CD4-positive, alpha-beta memory T cell (primary cell): ENCODE results near the gene TCF23. TPM values are rescaled to one million over a fixed set of nuclear protein-coding genes. Genes with fewer than 3 reads are reported as not detected.

Experiments
- CTCF ChIA-PET: fragments of 350-600 bp; sonication (Branson Sonifier 250); formaldehyde crosslinking; loops from one replicate; lab custom pipeline; 2021; ENCODE audit warnings: inconsistent platforms; ENCODE audit not compliant: partially characterized antibody; lab: Charles Lee
- POLR2A ChIA-PET: fragments of 350-600 bp; sonication (Branson Sonifier 250); formaldehyde crosslinking; loops from one replicate; lab custom pipeline; 2021; ENCODE audit not compliant: partially characterized antibody; lab: Charles Lee
- DNase-seq, 5 donors: peaks; one replicate each; pipeline versions ENCODE4 v3.0.0 to v3.0.0-alpha.2; 2020 to 2022; ENCODE audit warnings: mixed read lengths in 1 of 5
- H3K27ac ChIP-seq: one replicate; pipeline ENCODE4 v1.7.0; 2013; ENCODE audit warnings: low read depth, low read length
- H3K27me3 ChIP-seq: 2 replicates; pipeline ENCODE4 v1.7.0; 2013; ENCODE audit warnings: mild to moderate bottlenecking, low read length, moderate library complexity; ENCODE audit not compliant: insufficient read depth
- H3K36me3 ChIP-seq: 2 replicates; pipeline ENCODE4 v1.7.0; 2013; ENCODE audit warnings: mild to moderate bottlenecking, low read length, moderate library complexity; ENCODE audit not compliant: insufficient read depth
- H3K4me1 ChIP-seq: 2 replicates; pipeline ENCODE4 v1.7.0; 2013; ENCODE audit warnings: mild to moderate bottlenecking, low read length, moderate library complexity; ENCODE audit not compliant: insufficient read depth
- H3K4me3 ChIP-seq, 2 donors: one replicate each; pipeline ENCODE4 v1.7.0; 2013; ENCODE audit warnings: low read length in 2 of 2, mild to moderate bottlenecking in 1 of 2
- H3K9me3 ChIP-seq, 2 donors: one replicate each; pipeline ENCODE4 v1.7.0; 2013; ENCODE audit warnings: low read length in 2 of 2, control low read depth in 1 of 2; ENCODE audit not compliant: control insufficient read depth in 1 of 2
- H3K27ac Mint-ChIP-seq, 7 donors: one replicate each; pipeline ENCODE4 v1.8.0; 2020 to 2021; ENCODE audit warnings: mixed read lengths in 7 of 7, mild to moderate bottlenecking in 6 of 7, inconsistent platforms in 3 of 7, moderate library complexity in 3 of 7
- H3K27me3 Mint-ChIP-seq, 2 donors: one replicate each; pipeline ENCODE4 v1.8.0; 2020 to 2021; ENCODE audit warnings: mixed read lengths in 2 of 2
- H3K36me3 Mint-ChIP-seq, 2 donors: one replicate each; pipeline ENCODE4 v1.8.0; 2020 to 2021; ENCODE audit warnings: mixed read lengths in 2 of 2, inconsistent platforms in 1 of 2, mild to moderate bottlenecking in 1 of 2
- H3K4me1 Mint-ChIP-seq, 4 donors: one replicate each; pipeline ENCODE4 v1.8.0; 2020 to 2021; ENCODE audit warnings: mixed read lengths in 4 of 4, mild to moderate bottlenecking in 1 of 4
- H3K4me3 Mint-ChIP-seq, 8 donors: one replicate each; pipeline ENCODE4 v1.8.0; 2020 to 2021; ENCODE audit warnings: mixed read lengths in 8 of 8, mild to moderate bottlenecking in 7 of 8, moderate library complexity in 6 of 8, inconsistent platforms in 3 of 8
- H3K9me3 Mint-ChIP-seq, 8 donors: one replicate each; pipeline ENCODE4 v1.8.0; 2020 to 2021; ENCODE audit warnings: mixed read lengths in 8 of 8, mild to moderate bottlenecking in 5 of 8, inconsistent platforms in 3 of 8, moderate library complexity in 1 of 8
- intact Hi-C: fragments of 100-400 bp; cut with micrococcal nuclease; formaldehyde crosslinking; loops from one replicate; pipeline ENCODE4 v1.15.1; 2023
- polyA plus RNA-seq, 2 donors: library from polyadenylated mRNA; unstranded; fragments of 300-500 nt; fragmentation: Illumina TruSeq; gene quantifications; one replicate each; pipeline ENCODE4 v1.2.3, GENCODE V29; 2021
- total RNA-seq, 2 experiments: library from RNA; stranded (reverse); gene quantifications; one replicate each; pipeline ENCODE4 v1.2.3, GENCODE V29; 2021

TCF23 gene
- total and polyA plus RNA-seq, 4 experiments from 2014 or later: not detected

DNA sequence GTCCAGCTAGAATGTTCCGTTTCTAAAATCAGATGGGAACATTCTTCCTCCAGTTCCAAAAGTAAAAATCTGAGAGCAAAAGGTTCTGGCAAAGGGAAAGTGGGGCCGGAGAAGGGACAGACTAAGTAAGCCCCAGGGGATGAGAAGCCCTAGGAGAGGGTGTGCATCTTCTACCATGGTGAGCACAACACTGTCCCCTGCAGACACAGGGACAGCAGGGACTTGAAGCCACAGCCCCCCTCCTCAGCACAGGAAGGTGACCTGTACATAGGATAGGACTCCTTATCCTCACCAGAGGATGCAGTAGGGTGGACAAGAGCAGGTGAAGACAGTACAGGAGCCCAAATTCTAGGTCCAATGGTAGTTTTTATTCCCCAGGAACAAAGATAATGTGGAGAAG, 50.4 kb downstream of the TCF23 start:
- H3K9me3 Mint-ChIP-seq: no peaks in the 10 kb centered on the region
- Histone ChIP-seq H3K4me3 (no peak overlapping the region), H3K27me3 (no peaks in the 10 kb centered on the region), H3K9me3 (no peaks in the 10 kb centered on the region), H3K4me1 (no peaks in the 10 kb centered on the region), H3K36me3 (peaks cover 24% of the 10 kb centered on the region), H3K27ac (no peak overlapping the region)
- CTCF ChIA-PET: no interaction called here
- peaks cover 0 to 3% of the 10 kb centered on the region in 2 donors for H3K27me3 Mint-ChIP-seq
- no peak overlapping the region for H3K4me3 Mint-ChIP-seq
- no peak for DNase-seq
- H3K4me1 Mint-ChIP-seq: peaks cover 0 to under 1% (median 0%) of the 10 kb centered on the region in 4 donors
- H3K36me3 Mint-ChIP-seq: peaks cover 30 to 45% of the 10 kb centered on the region in 2 donors
- intact Hi-C loops: no loop called here
- H3K27ac Mint-ChIP-seq: peak overlapping the region in 1 of 7 donors; percentile 36
- POLR2A ChIA-PET: no interaction called here

DNA sequence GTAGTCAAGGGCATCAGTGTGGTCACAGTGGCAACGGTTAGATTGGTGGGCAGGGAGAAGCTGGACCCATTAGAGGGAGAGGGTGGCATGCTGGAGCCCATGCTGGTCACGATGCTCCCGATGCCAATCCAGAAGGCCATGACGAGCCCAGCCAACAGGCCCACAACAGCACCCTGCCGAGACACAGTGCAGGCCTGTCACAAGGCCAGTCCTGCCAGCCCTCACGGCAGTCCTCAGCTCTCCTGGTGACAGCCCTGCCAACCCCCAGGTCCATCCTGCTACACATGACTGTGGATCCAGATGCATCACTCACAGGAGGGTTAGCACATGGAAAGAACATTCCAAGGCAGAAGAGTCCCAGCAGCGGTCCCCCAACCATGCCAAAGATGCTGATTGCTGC, 52.9 kb downstream of the TCF23 start:
- Mint-ChIP-seq H3K27me3 (no peaks in the 10 kb centered on the region), H3K4me1 (peaks cover 10 to 17% (median 11%) of the 10 kb centered on the region in 4 donors), H3K4me3 (no peak overlapping the region), H3K9me3 (no peaks in the 10 kb centered on the region), H3K36me3 (peaks cover 35 to 66% of the 10 kb centered on the region in 2 donors), H3K27ac (peak overlapping the region in 2 of 7 donors; percentile 66 to 68)
- H3K27me3 ChIP-seq: no peaks in the 10 kb centered on the region
- H3K9me3 ChIP-seq: no peaks in the 10 kb centered on the region
- DNase-seq: no peak
- H3K36me3 ChIP-seq: peaks cover 47% of the 10 kb centered on the region
- H3K4me1 ChIP-seq: peaks cover 8% of the 10 kb centered on the region
- H3K4me3 ChIP-seq: no peak overlapping the region
- intact Hi-C loops: no loop called here
- CTCF ChIA-PET: interaction anchor here (1.0 kb wide), 1 partner anchor 32 kb away, joined by 4 read pairs; no protein-coding TSS in a partner anchor
- no peak overlapping the region for H3K27ac ChIP-seq
- POLR2A ChIA-PET: interaction anchor here (0.8 kb wide), 1 partner anchor 15 kb away, joined by 3 read pairs; the partner anchor contains the start of gene CAD

DNA sequence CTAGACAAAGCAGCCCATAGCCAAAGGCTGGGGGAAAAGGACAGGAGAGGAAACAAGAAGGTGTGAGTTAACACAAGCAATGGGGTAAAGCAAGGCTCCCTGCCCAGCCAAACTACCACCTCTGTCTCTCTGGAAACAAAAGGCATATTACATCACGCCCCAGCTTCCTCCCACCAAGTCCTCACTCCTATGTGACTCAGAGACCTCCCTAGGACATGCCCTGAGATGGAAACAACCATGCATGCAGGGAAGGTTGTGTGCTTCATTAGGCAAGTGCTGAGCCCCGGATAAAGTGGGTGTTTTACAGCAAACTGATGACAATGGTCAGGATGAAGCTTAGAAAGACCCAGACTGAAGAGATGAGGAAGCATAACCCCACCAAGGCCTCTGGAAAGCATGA, 54.0 kb downstream of the TCF23 start:
- Histone ChIP-seq H3K27ac (no peak overlapping the region), H3K4me1 (peaks cover 8% of the 10 kb centered on the region), H3K9me3 (no peaks in the 10 kb centered on the region), H3K4me3 (no peak overlapping the region), H3K27me3 (no peaks in the 10 kb centered on the region), H3K36me3 (peaks cover 58% of the 10 kb centered on the region)
- Mint-ChIP-seq H3K4me3 (no peak overlapping the region), H3K4me1 (peaks cover 10 to 17% (median 11%) of the 10 kb centered on the region in 4 donors), H3K27ac (peak overlapping the region in 4 of 7 donors; percentile 23 to 41 (median 38)), H3K9me3 (no peaks in the 10 kb centered on the region), H3K36me3 (peaks cover 44 to 76% of the 10 kb centered on the region in 2 donors), H3K27me3 (no peaks in the 10 kb centered on the region)
- intact Hi-C loops: no loop called here
- no peak for DNase-seq
- ChIA-PET POLR2A (no interaction called here), CTCF (no interaction called here)

DNA sequence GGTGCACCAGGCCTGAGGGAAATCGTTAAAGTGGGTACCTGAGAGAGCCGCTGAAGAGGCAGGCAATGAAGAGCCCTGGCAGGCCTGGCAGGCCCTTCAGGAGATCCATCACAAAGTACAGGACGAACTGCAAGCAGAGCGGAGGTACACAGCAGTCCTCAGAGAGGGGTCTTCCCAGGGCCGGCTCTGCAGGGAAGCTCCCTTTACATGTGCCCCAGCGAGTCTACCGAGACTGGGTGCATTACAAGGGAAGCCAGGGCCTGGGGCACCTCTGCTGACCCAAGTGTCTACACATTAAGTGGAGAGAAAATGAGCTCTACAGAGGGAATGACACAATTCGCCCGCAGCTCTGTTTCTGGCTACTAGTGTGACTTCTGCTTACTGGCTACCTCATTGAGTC, 54.9 kb downstream of the TCF23 start:
- H3K36me3 Mint-ChIP-seq: peaks cover 45 to 82% of the 10 kb centered on the region in 2 donors
- no peak for DNase-seq
- H3K27me3 Mint-ChIP-seq: no peaks in the 10 kb centered on the region
- no peaks in the 10 kb centered on the region for H3K9me3 Mint-ChIP-seq
- CTCF ChIA-PET: no interaction called here
- peak overlapping the region in 3 of 7 donors; percentile 32 to 68 (median 40) for H3K27ac Mint-ChIP-seq
- Histone ChIP-seq H3K27ac (no peak overlapping the region), H3K4me1 (peaks cover 8% of the 10 kb centered on the region), H3K36me3 (peaks cover 58% of the 10 kb centered on the region), H3K4me3 (no peak overlapping the region), H3K27me3 (no peaks in the 10 kb centered on the region), H3K9me3 (no peaks in the 10 kb centered on the region)
- H3K4me1 Mint-ChIP-seq: peaks cover 10 to 17% (median 11%) of the 10 kb centered on the region in 4 donors
- POLR2A ChIA-PET: no interaction called here
- intact Hi-C loops: no loop called here
- no peak overlapping the region for H3K4me3 Mint-ChIP-seq

DNA sequence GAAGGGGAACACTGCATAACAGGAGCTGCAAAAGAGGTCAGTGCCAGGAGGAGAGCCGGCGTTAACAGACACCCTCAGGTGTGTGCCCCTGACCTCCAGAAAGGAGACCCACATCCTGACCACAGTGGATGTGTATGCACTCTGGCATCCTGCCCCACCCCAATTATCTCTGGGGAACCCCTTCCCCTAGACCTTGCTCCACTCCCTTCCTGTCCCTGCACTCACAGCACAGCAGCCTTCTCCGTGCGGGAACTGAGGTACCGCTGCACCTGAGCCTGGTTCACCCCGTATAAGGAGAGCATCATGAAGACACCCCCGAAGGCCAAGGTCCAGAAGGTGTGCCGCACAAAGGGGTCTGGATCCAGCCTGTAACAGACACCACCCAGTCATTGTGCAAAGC, 55.8 kb downstream of the TCF23 start:
- Histone ChIP-seq H3K36me3 (peaks cover 58% of the 10 kb centered on the region), H3K4me1 (peaks cover 8% of the 10 kb centered on the region), H3K4me3 (no peak overlapping the region), H3K27ac (no peak overlapping the region), H3K9me3 (no peaks in the 10 kb centered on the region), H3K27me3 (no peaks in the 10 kb centered on the region)
- Mint-ChIP-seq H3K27ac (peak overlapping the region; percentile 13 to 81 (median 58)), H3K4me1 (peaks cover 10 to 18% (median 14%) of the 10 kb centered on the region in 4 donors), H3K4me3 (peak overlapping the region in 4 of 8 donors; percentile 7 to 36 (median 22)), H3K36me3 (peaks cover 45 to 84% of the 10 kb centered on the region in 2 donors), H3K9me3 (no peaks in the 10 kb centered on the region), H3K27me3 (no peaks in the 10 kb centered on the region)
- POLR2A ChIA-PET: no interaction called here
- intact Hi-C loops: no loop called here
- CTCF ChIA-PET: no interaction called here
- DNase-seq: no peak

DNA sequence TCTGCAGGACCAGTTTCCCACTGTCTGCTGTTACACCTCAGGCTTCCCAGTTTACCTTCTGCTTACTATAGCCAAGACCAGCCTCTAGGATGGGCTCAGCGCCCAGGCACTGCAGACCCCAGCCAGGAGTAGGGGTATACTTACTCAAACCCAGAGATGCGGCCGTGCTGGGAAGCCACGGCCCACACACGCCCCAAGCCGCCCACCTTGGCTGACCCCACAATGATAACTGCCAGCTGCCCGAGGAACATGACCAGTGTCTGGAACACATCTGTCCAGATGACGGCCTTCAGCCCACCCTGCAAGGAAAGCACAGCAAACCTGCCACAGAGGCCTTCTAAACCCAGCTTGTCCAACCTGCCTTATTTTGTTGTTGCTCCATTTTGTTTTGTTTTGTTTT, 56.4 kb downstream of the TCF23 start:
- H3K27me3 Mint-ChIP-seq: no peaks in the 10 kb centered on the region
- intact Hi-C loops: no loop called here
- no peaks in the 10 kb centered on the region for H3K9me3 Mint-ChIP-seq
- H3K27ac Mint-ChIP-seq: peak overlapping the region in 3 of 7 donors; percentile 0 to 46 (median 16)
- no peaks in the 10 kb centered on the region for H3K9me3 ChIP-seq
- DNase-seq: no peak
- H3K4me1 ChIP-seq: peaks cover 8% of the 10 kb centered on the region
- H3K4me3 ChIP-seq: no peak overlapping the region
- no peaks in the 10 kb centered on the region for H3K27me3 ChIP-seq
- peaks cover 58% of the 10 kb centered on the region for H3K36me3 ChIP-seq
- CTCF ChIA-PET: no interaction called here
- no peak overlapping the region for H3K27ac ChIP-seq
- peaks cover 15 to 24% (median 20%) of the 10 kb centered on the region in 4 donors for H3K4me1 Mint-ChIP-seq
- H3K36me3 Mint-ChIP-seq: peaks cover 39 to 84% of the 10 kb centered on the region in 2 donors
- POLR2A ChIA-PET: no interaction called here
- H3K4me3 Mint-ChIP-seq: no peak overlapping the region

DNA sequence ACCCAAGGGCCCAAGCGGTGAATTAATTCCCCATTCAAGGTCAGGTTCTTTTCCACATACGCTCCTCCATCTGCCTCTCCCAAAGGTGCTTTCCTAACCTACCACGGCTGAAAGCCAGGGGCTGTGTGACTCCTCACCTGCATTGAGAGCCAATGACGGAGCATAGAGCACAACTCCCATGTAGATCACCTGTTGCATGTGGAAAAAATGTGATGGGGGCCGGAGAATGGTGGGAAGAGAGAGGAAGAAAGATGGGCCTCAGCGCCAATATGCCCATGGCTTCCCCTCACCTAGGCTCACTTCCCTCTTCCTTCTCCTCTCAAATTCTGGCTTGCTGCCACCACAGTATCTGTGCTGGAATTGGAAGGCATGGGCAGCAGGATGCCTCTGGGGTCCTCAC, 57.5 kb downstream of the TCF23 start:
- no peak for DNase-seq
- H3K27me3 Mint-ChIP-seq: no peaks in the 10 kb centered on the region
- H3K4me3 Mint-ChIP-seq: no peak overlapping the region
- peaks cover 36 to 79% of the 10 kb centered on the region in 2 donors for H3K36me3 Mint-ChIP-seq
- Histone ChIP-seq H3K4me1 (peaks cover 13% of the 10 kb centered on the region), H3K27ac (no peak overlapping the region), H3K27me3 (no peaks in the 10 kb centered on the region), H3K36me3 (peaks cover 57% of the 10 kb centered on the region), H3K4me3 (no peak overlapping the region), H3K9me3 (no peaks in the 10 kb centered on the region)
- H3K27ac Mint-ChIP-seq: no peak overlapping the region
- ChIA-PET POLR2A (interaction anchor here (0.9 kb wide), 1 partner anchor 28 kb away, joined by 3 read pairs; no protein-coding TSS in a partner anchor), CTCF (no interaction called here)
- H3K4me1 Mint-ChIP-seq: peaks cover 18 to 27% (median 24%) of the 10 kb centered on the region in 4 donors
- intact Hi-C loops: no loop called here
- H3K9me3 Mint-ChIP-seq: no peaks in the 10 kb centered on the region
